Neural cell (in vitro differentiated cells): ENCODE data around the gene CLEC2B. TPM values are rescaled to one million over a fixed set of nuclear protein-coding genes. Genes with fewer than 3 reads are reported as not detected.

Source experiments
- H2AFZ ChIP-seq: fragments of 200-600, 300-800 bp; sonication (generic), shearing (Covaris generic); 2 replicates; pipeline ENCODE4 v1.6.0; 2014; ENCODE audit warnings: low read depth, mild to moderate bottlenecking, antibody characterized with exemption, low read length, moderate library complexity
- H3F3A ChIP-seq: fragments of 200-600 bp; shearing (Covaris generic); 2 replicates; pipeline ENCODE4 v1.6.1; 2016; ENCODE audit warnings: mild to moderate bottlenecking, moderate library complexity, mixed read lengths, antibody characterized with exemption, low read length; ENCODE audit not compliant: insufficient read depth, poor library complexity, severe bottlenecking
- H3K27ac ChIP-seq: fragments of 200-600, 300-800 bp; sonication (generic), shearing (Covaris generic); 2 replicates; pipeline ENCODE4 v1.5.1; 2014; ENCODE audit warnings: mild to moderate bottlenecking, low read length, moderate library complexity
- H3K27me3 ChIP-seq: fragments of 300-800, 200-600 bp; sonication (generic), shearing (Covaris generic); 2 replicates; pipeline ENCODE4 v1.6.0; 2014; ENCODE audit warnings: mild to moderate bottlenecking, low read depth, low read length, moderate library complexity; ENCODE audit not compliant: insufficient read depth
- H3K36me3 ChIP-seq: fragments of 300-800, 200-600 bp; sonication (generic), shearing (Covaris generic); 2 replicates; pipeline ENCODE4 v1.5.1; 2014; ENCODE audit warnings: mild to moderate bottlenecking, antibody characterized with exemption, low read length, moderate library complexity; ENCODE audit not compliant: insufficient read depth
- H3K4me2 ChIP-seq: fragments of 300-800, 200-600 bp; sonication (generic), shearing (Covaris generic); 2 replicates; pipeline ENCODE4 v1.6.0; 2014; ENCODE audit warnings: mild to moderate bottlenecking, low read length
- H3K4me3 ChIP-seq: fragments of 300-800, 200-600 bp; sonication (generic), shearing (Covaris generic); 2 replicates; pipeline ENCODE4 v1.5.1; 2014; ENCODE audit warnings: mild to moderate bottlenecking, low read length, moderate library complexity
- H3K79me2 ChIP-seq: fragments of 200-600 bp; shearing (Covaris generic); replicated peaks from 2 replicates; pipeline ENCODE4 v1.6.0; 2014; ENCODE audit warnings: mild to moderate bottlenecking, low read length, moderate library complexity; ENCODE audit not compliant: insufficient read depth
- H3K9ac ChIP-seq: fragments of 300-800, 200-600 bp; sonication (generic), shearing (Covaris generic); 2 replicates; pipeline ENCODE4 v1.6.1; 2016; ENCODE audit warnings: mild to moderate bottlenecking, low read length, mixed read lengths
- H3K9me2 ChIP-seq: fragments of 200-600 bp; shearing (Covaris generic); 2 replicates; pipeline ENCODE4 v1.6.1; 2016; ENCODE audit warnings: mild to moderate bottlenecking, low read length, mixed read lengths; ENCODE audit not compliant: insufficient read depth
- H3K9me3 ChIP-seq: fragments of 200-600, 300-800 bp; sonication (generic), shearing (Covaris generic); 2 replicates; pipeline ENCODE4 v1.6.1; 2016; ENCODE audit warnings: mild to moderate bottlenecking, mixed run types, low read length, moderate library complexity, mixed read lengths
- H4K20me1 ChIP-seq: fragments of 200-600 bp; shearing (Covaris generic); 2 replicates; pipeline ENCODE4 v1.6.1; 2016; ENCODE audit warnings: mild to moderate bottlenecking, mixed run types; ENCODE audit not compliant: insufficient read depth
- CTCF ChIP-seq: fragments of 450-650 bp; IDR thresholded peaks from 2 replicates; pipeline ENCODE4 v1.5.1; 2014; ENCODE audit warnings: antibody characterized with exemption, mild to moderate bottlenecking, moderate library complexity; ENCODE audit not compliant: poor library complexity, severe bottlenecking
- EP300 ChIP-seq: fragments of 450-650 bp; conservative IDR thresholded peaks from 2 replicates; pipeline ENCODE4 v1.6.1; 2014; ENCODE audit warnings: antibody characterized with exemption, mild to moderate bottlenecking, moderate library complexity; ENCODE audit not compliant: poor library complexity, severe bottlenecking
- EZH2 ChIP-seq: fragments of 200-600, 300-800 bp; shearing (Covaris generic), sonication (generic); IDR thresholded peaks from 2 replicates; pipeline ENCODE4 v1.6.1; 2014; ENCODE audit warnings: antibody characterized with exemption, low read length, borderline replicate concordance, mild to moderate bottlenecking; ENCODE audit not compliant: insufficient read depth, poor library complexity, severe bottlenecking
- MXI1 ChIP-seq: fragments of 450-650 bp; conservative IDR thresholded peaks from 2 replicates; pipeline ENCODE4 v1.6.1; 2014; ENCODE audit warnings: antibody characterized with exemption, mild to moderate bottlenecking; ENCODE audit not compliant: poor library complexity, severe bottlenecking
- POLR2AphosphoS5 ChIP-seq: IDR thresholded peaks from 2 replicates; pipeline ENCODE4 v1.6.1; 2012
- RAD21 ChIP-seq: fragments of 450-650 bp; conservative IDR thresholded peaks from 2 replicates; pipeline ENCODE4 v1.6.1; 2014; ENCODE audit warnings: antibody characterized with exemption, mild to moderate bottlenecking, moderate library complexity
- REST ChIP-seq: IDR thresholded peaks from 2 replicates; pipeline ENCODE4 v1.6.1; 2012; ENCODE audit warnings: borderline replicate concordance
- SMC3 ChIP-seq: fragments of 450-650 bp; conservative IDR thresholded peaks from 2 replicates; pipeline ENCODE4 v1.6.1; 2014; ENCODE audit warnings: antibody characterized with exemption, mild to moderate bottlenecking, moderate library complexity; ENCODE audit not compliant: poor library complexity
- TAF1 ChIP-seq: IDR thresholded peaks from 2 replicates; pipeline ENCODE4 v1.6.1; 2012; ENCODE audit warnings: low read depth
- polyA plus RNA-seq: library from polyadenylated mRNA; depleted of rRNA; stranded (reverse); fragments of >200 nt; gene quantifications from 2 replicates; pipeline ENCODE4 v1.2.3, GENCODE V29; 2014

The CLEC2B gene
- polyA plus RNA-seq, 1 donor from 2014 or later: 0.17 TPM

GRCh38 chr12:9811621-9812020 is 57.5 kb downstream of the CLEC2B start:
- no peak for TF ChIP-seq MXI1
- TF ChIP-seq RAD21: no peak
- TF ChIP-seq TAF1: no peak
- no peak for TF ChIP-seq SMC3
- no peak for TF ChIP-seq POLR2AphosphoS5
- no peak for TF ChIP-seq EP300
- no peak for TF ChIP-seq EZH2
- no peak for TF ChIP-seq CTCF
- Histone ChIP-seq H3K9ac (no peak overlapping the region), H3K79me2 (no peaks in the 10 kb centered on the region), H3K9me2 (no peaks in the 10 kb centered on the region), H3K36me3 (no peaks in the 10 kb centered on the region), H3K4me2 (no peak overlapping the region), H3K27me3 (no peaks in the 10 kb centered on the region), H4K20me1 (no peaks in the 10 kb centered on the region), H2AFZ (no peak overlapping the region), H3K9me3 (no peaks in the 10 kb centered on the region), H3K4me3 (no peak overlapping the region), H3K27ac (no peak overlapping the region), H3F3A (no peaks in the 10 kb centered on the region)

- Histone ChIP-seq H3F3A (no peaks in the 10 kb centered on the region), H3K36me3 (no peaks in the 10 kb centered on the region), H3K4me3 (no peak overlapping the region), H3K9me2 (no peaks in the 10 kb centered on the region), H2AFZ (no peak overlapping the region), H3K27ac (no peak overlapping the region), H3K79me2 (no peaks in the 10 kb centered on the region), H3K27me3 (no peaks in the 10 kb centered on the region), H3K4me2 (no peak overlapping the region), H4K20me1 (no peaks in the 10 kb centered on the region), H3K9me3 (no peaks in the 10 kb centered on the region), H3K9ac (no peak overlapping the region)
- TF ChIP-seq REST: no peak
- no peak for TF ChIP-seq POLR2AphosphoS5
- TF ChIP-seq CTCF: no peak
- TF ChIP-seq SMC3: no peak
- TF ChIP-seq RAD21: no peak
- no peak for TF ChIP-seq EZH2
- TF ChIP-seq MXI1: no peak
- no peak for TF ChIP-seq TAF1
- TF ChIP-seq EP300: no peak
These were observed 58.5 kb downstream of the CLEC2B start for GRCh38 chr12:9810671-9811070.
